Naive thymus-derived CD4-positive, alpha-beta T cell (primary cell): ENCODE data around the gene IL1A. TPM values are rescaled to one million over a fixed set of nuclear protein-coding genes. Genes with fewer than 3 reads are reported as not detected.
A peak's percentile ranks its signal among the peaks of the same experiment; 100 is the strongest.

Experiments
- ATAC-seq: fragments of 150-1000 bp; cut with Tn5 transposase; 2 replicates; pipeline ENCODE4 v1.10.0; 2021; ENCODE audit warnings: mild to moderate bottlenecking, moderate library complexity
- CTCF ChIA-PET: fragments of 350-600 bp; sonication (Branson Sonifier 250); formaldehyde crosslinking; loops from one replicate; lab custom pipeline; 2021; ENCODE audit warnings: antibody characterized with exemption; lab: Charles Lee
- POLR2A ChIA-PET: fragments of 350-600 bp; sonication (Branson Sonifier 250); formaldehyde crosslinking; loops from one replicate; lab custom pipeline; 2021; ENCODE audit warnings: antibody characterized with exemption, inconsistent platforms; lab: Charles Lee
- DNase-seq, 9 donors: peaks; one replicate each; pipeline versions ENCODE4 v3.0.0 to v3.0.0-alpha.2; 2020 to 2022; ENCODE audit warnings: mixed read lengths in 1 of 9
- H3K27ac ChIP-seq: one replicate; pipeline ENCODE4 v1.7.0; 2013; ENCODE audit warnings: mild to moderate bottlenecking, low read depth, low read length, moderate library complexity
- H3K27me3 ChIP-seq, 2 donors: one replicate each; pipeline ENCODE4 v1.7.0; 2013; ENCODE audit warnings: low read length in 2 of 2, mild to moderate bottlenecking in 2 of 2, moderate library complexity in 2 of 2; ENCODE audit not compliant: control insufficient read depth in 2 of 2, insufficient read depth in 2 of 2
- H3K36me3 ChIP-seq, 3 experiments: 1 replicate in 2 of 3; 2 replicates in 1 of 3; pipeline ENCODE4 v1.7.0; 2013; ENCODE audit warnings: low read length in 3 of 3, mild to moderate bottlenecking in 3 of 3, moderate library complexity in 1 of 3; ENCODE audit not compliant: insufficient read depth in 3 of 3, control insufficient read depth in 2 of 3
- H3K4me1 ChIP-seq, 2 donors: one replicate each; pipeline ENCODE4 v1.7.0; 2013; ENCODE audit warnings: low read length in 2 of 2, mild to moderate bottlenecking in 2 of 2, moderate library complexity in 1 of 2; ENCODE audit not compliant: control insufficient read depth in 2 of 2, insufficient read depth in 2 of 2
- H3K4me3 ChIP-seq: 2 replicates; pipeline ENCODE4 v1.7.0; 2013; ENCODE audit warnings: mild to moderate bottlenecking, low read length
- H3K9me3 ChIP-seq, 3 experiments: 1 replicate in 2 of 3; 2 replicates in 1 of 3; pipeline ENCODE4 v1.7.0; 2013; ENCODE audit warnings: low read length in 3 of 3; ENCODE audit not compliant: control insufficient read depth in 2 of 3
- H3K27ac Mint-ChIP-seq, 9 donors: one replicate each; pipeline ENCODE4 v1.8.0; 2020 to 2022; ENCODE audit warnings: mixed read lengths in 9 of 9, mild to moderate bottlenecking in 8 of 9, moderate library complexity in 5 of 9, inconsistent platforms in 2 of 9
- H3K27me3 Mint-ChIP-seq, 5 donors: one replicate each; pipeline ENCODE4 v1.8.0; 2021 to 2022; ENCODE audit warnings: mixed read lengths in 5 of 5, mild to moderate bottlenecking in 1 of 5
- H3K36me3 Mint-ChIP-seq, 5 donors: one replicate each; pipeline ENCODE4 v1.8.0; 2020 to 2022; ENCODE audit warnings: mixed read lengths in 5 of 5, mild to moderate bottlenecking in 3 of 5, inconsistent platforms in 1 of 5
- H3K4me1 Mint-ChIP-seq, 7 donors: one replicate each; pipeline ENCODE4 v1.8.0; 2020 to 2022; ENCODE audit warnings: mixed read lengths in 7 of 7, mild to moderate bottlenecking in 3 of 7, inconsistent platforms in 1 of 7
- H3K4me3 Mint-ChIP-seq, 10 donors: one replicate each; pipeline ENCODE4 v1.8.0; 2020 to 2022; ENCODE audit warnings: mild to moderate bottlenecking in 10 of 10, mixed read lengths in 10 of 10, moderate library complexity in 6 of 10, inconsistent platforms in 2 of 10
- H3K9me3 Mint-ChIP-seq, 11 donors: one replicate each; pipeline ENCODE4 v1.8.0; 2020 to 2022; ENCODE audit warnings: mixed read lengths in 11 of 11, mild to moderate bottlenecking in 4 of 11, inconsistent platforms in 1 of 11, moderate library complexity in 1 of 11
- intact Hi-C, 2 donors: fragments of 100-400 bp; cut with micrococcal nuclease; formaldehyde crosslinking; loops; one replicate each; pipeline ENCODE4 v1.15.1; 2023
- polyA plus RNA-seq, 2 donors: library from polyadenylated mRNA; unstranded; fragments of 300-500 nt; fragmentation: Illumina TruSeq; gene quantifications; one replicate each; pipeline ENCODE4 v1.2.3, GENCODE V29; 2021
- total RNA-seq, 6 experiments: library from RNA in 5 of 6; stranded (reverse) in 5 of 6; gene quantifications; 1 replicate in 5 of 6; 2 replicates in 1 of 6; pipeline ENCODE4 v1.2.3 and lab custom pipeline; 2021 to 2026

Gene IL1A
- total and polyA plus RNA-seq, 7 experiments from 2014 or later: 0.22 to 4.3 (median 1.0) TPM; not detected in 3

DNA sequence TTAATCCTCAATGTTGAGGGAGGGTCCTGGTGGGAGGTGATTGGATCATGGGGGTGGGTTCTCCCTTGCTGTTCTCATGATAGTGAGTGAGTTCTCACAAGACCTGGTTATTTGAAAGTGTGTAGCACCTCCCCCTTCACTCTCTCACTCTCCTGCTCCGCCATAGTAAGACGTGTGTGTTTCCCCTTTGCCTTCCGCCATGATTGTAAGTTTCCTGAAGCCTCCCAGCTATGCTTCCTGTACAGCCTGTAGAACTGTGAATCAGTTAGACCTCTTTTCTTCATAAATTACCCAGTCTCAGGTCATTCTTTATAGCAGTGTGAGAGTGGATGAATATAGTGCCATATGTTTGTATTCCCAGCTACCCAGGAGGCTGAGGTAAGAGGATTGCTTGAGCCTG lies 42.7 kb upstream of the IL1A start:
- intact Hi-C loops: loop anchor here in 1 of 2 donors (10.0 kb wide), 1 partner anchor 58 kb away; no protein-coding TSS in a partner anchor
- Histone ChIP-seq H3K4me1 (no peaks in the 10 kb centered on the region), H3K4me3 (no peak overlapping the region), H3K27ac (no peak overlapping the region), H3K27me3 (no peaks in the 10 kb centered on the region), H3K36me3 (no peaks in the 10 kb centered on the region), H3K9me3 (no peaks in the 10 kb centered on the region)
- Mint-ChIP-seq H3K27ac (no peak overlapping the region), H3K27me3 (peaks cover 0 to 17% (median 5%) of the 10 kb centered on the region in 5 donors), H3K4me3 (no peak overlapping the region), H3K4me1 (peaks cover 7 to 12% (median 9%) of the 10 kb centered on the region in 7 donors), H3K9me3 (peaks cover 0 to 4% (median 0%) of the 10 kb centered on the region in 11 donors), H3K36me3 (peaks cover 0 to 10% (median 0%) of the 10 kb centered on the region in 5 donors)
- CTCF ChIA-PET: no interaction called here
- ATAC-seq: no peak
- POLR2A ChIA-PET: no interaction called here
- no peak for DNase-seq

DNA sequence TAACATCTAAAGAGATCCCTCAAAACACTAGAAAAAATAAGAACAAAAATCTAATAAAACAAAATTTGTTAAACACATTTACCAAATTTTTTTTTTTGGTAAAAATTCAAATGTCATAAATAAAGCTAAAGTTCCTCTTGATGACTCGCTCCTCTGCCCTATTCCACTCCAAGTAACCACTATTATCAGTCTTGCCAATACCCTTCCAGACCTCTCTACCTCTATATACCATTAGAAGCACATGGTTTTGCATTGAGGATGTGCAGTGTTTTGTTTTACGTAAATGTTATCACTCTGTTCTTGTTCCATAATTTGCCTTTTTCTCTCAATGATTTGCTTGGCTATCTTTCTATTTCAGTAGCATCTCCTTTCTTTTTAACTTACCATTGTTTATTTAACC lies 41.4 kb upstream of the IL1A start:
- no peaks in the 10 kb centered on the region for H3K9me3 ChIP-seq
- no peaks in the 10 kb centered on the region for H3K36me3 ChIP-seq
- peaks cover 5 to 18% (median 13%) of the 10 kb centered on the region in 7 donors for H3K4me1 Mint-ChIP-seq
- no peak overlapping the region for H3K4me3 ChIP-seq
- H3K36me3 Mint-ChIP-seq: peaks cover 0 to 6% (median 0%) of the 10 kb centered on the region in 5 donors
- peaks cover 0 to 12% (median 0%) of the 10 kb centered on the region in 5 donors for H3K27me3 Mint-ChIP-seq
- H3K27ac Mint-ChIP-seq: no peak overlapping the region
- DNase-seq: no peak
- no peak overlapping the region for H3K4me3 Mint-ChIP-seq
- H3K27ac ChIP-seq: no peak overlapping the region
- H3K4me1 ChIP-seq: no peaks in the 10 kb centered on the region
- H3K27me3 ChIP-seq: no peaks in the 10 kb centered on the region
- ChIA-PET POLR2A (no interaction called here), CTCF (interaction anchor here (0.6 kb wide), 1 partner anchor 77 kb away, joined by 3 read pairs; no protein-coding TSS in a partner anchor)
- intact Hi-C loops: loop anchor here in 1 of 2 donors (10.0 kb wide), 1 partner anchor 59 kb away; no protein-coding TSS in a partner anchor
- ATAC-seq: no peak
- peaks cover 0 to 4% (median 0%) of the 10 kb centered on the region in 11 donors for H3K9me3 Mint-ChIP-seq

DNA sequence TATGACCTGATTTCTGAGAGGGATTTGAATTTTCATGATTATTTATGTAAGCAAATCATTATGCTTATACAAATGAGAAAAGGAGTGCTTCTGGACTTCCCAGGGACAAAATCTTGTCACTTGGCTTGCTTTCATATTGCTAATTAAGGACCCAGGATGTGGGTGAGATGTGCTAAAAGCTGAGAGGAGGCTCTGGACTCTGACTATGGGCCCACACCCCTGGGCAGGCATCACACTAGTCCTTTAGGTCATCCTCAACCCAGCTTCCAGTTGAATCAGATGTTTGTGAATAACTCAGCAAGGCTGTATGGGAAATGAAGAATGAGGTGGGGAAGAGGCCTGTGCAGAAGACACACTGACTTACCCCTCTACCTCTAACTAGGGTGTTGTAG lies 40.4 kb upstream of the IL1A start:
- H3K9me3 Mint-ChIP-seq: peaks cover 0 to 4% (median 0%) of the 10 kb centered on the region in 11 donors
- peaks cover 0 to 6% (median 0%) of the 10 kb centered on the region in 5 donors for H3K36me3 Mint-ChIP-seq
- Histone ChIP-seq H3K36me3 (no peaks in the 10 kb centered on the region), H3K4me3 (no peak overlapping the region), H3K27me3 (no peaks in the 10 kb centered on the region), H3K9me3 (no peaks in the 10 kb centered on the region), H3K27ac (no peak overlapping the region), H3K4me1 (no peaks in the 10 kb centered on the region)
- intact Hi-C loops: loop anchor here in 1 of 2 donors (10.0 kb wide), 1 partner anchor 60 kb away; no protein-coding TSS in a partner anchor
- no peak overlapping the region for H3K27ac Mint-ChIP-seq
- ChIA-PET CTCF (no interaction called here), POLR2A (no interaction called here)
- no peak for DNase-seq
- peaks cover 0 to 5% (median 0%) of the 10 kb centered on the region in 5 donors for H3K27me3 Mint-ChIP-seq
- no peak for ATAC-seq
- H3K4me1 Mint-ChIP-seq: peaks cover 5 to 26% (median 13%) of the 10 kb centered on the region in 7 donors
- H3K4me3 Mint-ChIP-seq: no peak overlapping the region

DNA sequence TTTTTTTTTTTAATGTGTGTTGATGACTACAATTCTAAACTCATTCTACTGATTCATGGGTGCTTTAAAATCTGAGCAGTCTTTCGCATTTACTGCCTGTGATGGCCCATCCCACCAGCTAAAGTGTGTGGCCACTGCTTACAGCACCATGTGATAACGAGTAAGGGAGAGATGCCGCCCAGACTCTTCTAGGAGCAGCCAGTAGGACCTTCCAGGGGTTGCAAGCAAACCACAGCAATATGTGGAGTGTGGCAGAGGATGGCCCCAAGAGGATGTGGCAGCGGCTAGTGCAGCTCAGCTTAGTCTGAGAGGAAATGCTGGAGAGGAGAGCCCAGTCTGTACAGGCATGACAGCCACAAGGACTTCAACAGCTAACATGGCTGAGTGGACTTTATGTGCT lies 37.4 kb upstream of the IL1A start:
- Histone ChIP-seq H3K9me3 (no peaks in the 10 kb centered on the region), H3K4me1 (no peaks in the 10 kb centered on the region), H3K27ac (no peak overlapping the region), H3K4me3 (no peak overlapping the region), H3K27me3 (no peaks in the 10 kb centered on the region), H3K36me3 (no peaks in the 10 kb centered on the region)
- peaks cover 0 to 3% (median 0%) of the 10 kb centered on the region in 5 donors for H3K36me3 Mint-ChIP-seq
- ChIA-PET POLR2A (no interaction called here), CTCF (no interaction called here)
- peaks cover 0 to 1% (median 0%) of the 10 kb centered on the region in 11 donors for H3K9me3 Mint-ChIP-seq
- peak overlapping the region in 1 of 9 donors; percentile 82 for H3K27ac Mint-ChIP-seq
- H3K4me3 Mint-ChIP-seq: peak overlapping the region in 1 of 10 donors; percentile 54
- peaks cover 5 to 26% (median 13%) of the 10 kb centered on the region in 7 donors for H3K4me1 Mint-ChIP-seq
- H3K27me3 Mint-ChIP-seq: no peaks in the 10 kb centered on the region
- peak in 1 of 9 donors; percentile 33 for DNase-seq
- ATAC-seq: peak; percentile 26
- intact Hi-C loops: loop anchor here in 1 of 2 donors (10.0 kb wide), 1 partner anchor 63 kb away; no protein-coding TSS in a partner anchor

DNA sequence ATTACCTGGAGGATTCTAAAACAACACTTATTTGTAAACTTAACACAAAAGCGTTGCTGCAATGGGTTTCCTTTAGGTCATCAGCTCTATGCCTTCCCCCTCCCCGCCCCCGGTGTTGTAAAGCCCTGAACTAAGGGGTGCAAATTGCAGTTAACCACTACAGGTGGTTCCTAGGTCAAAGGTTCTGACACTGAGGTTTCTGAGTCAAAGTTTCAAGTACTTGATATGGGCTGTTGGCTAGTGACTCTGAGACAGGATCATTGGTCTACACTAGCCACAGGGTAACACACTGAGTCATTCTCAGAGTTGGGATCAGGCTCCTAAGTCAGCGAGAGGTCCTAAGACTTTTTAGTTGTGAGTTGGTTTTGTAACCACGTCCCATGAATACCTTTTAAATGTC lies 36.8 kb upstream of the IL1A start:
- H3K27ac ChIP-seq: no peak overlapping the region
- Mint-ChIP-seq H3K27ac (peak overlapping the region in 1 of 9 donors; percentile 82), H3K9me3 (peaks cover 0 to 1% (median 0%) of the 10 kb centered on the region in 11 donors), H3K4me1 (peaks cover 5 to 26% (median 13%) of the 10 kb centered on the region in 7 donors), H3K36me3 (peaks cover 0 to 3% (median 0%) of the 10 kb centered on the region in 5 donors), H3K27me3 (no peaks in the 10 kb centered on the region), H3K4me3 (peak overlapping the region in 1 of 10 donors; percentile 66)
- H3K27me3 ChIP-seq: no peaks in the 10 kb centered on the region
- no peak for ATAC-seq
- no peaks in the 10 kb centered on the region for H3K9me3 ChIP-seq
- peak in 1 of 9 donors; percentile 60 for DNase-seq
- no peaks in the 10 kb centered on the region for H3K4me1 ChIP-seq
- H3K4me3 ChIP-seq: no peak overlapping the region
- intact Hi-C loops: loop anchor here in 1 of 2 donors (10.0 kb wide), 1 partner anchor 64 kb away; no protein-coding TSS in a partner anchor
- ChIA-PET CTCF (no interaction called here), POLR2A (no interaction called here)
- H3K36me3 ChIP-seq: no peaks in the 10 kb centered on the region

DNA sequence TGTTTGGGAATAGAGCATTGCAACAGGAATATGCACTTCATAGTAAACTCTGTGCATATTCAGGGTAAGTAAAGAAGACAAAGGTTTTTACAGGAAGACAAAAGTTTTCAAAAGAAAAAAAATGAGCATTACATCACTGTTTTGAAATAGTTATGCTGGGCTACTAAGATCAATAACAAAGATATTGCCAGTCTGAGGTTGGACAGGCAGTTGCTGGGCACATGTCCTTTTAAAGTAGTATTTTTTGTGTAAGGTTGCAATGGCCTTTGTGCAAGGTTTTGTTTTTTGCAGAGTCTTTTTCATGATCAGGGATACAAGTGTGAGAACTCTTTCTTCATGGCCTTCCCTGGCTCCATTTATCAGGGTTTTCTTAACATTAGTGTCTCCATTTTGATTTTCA lies 36.0 kb upstream of the IL1A start:
- POLR2A ChIA-PET: no interaction called here
- no peaks in the 10 kb centered on the region for H3K27me3 ChIP-seq
- H3K4me3 Mint-ChIP-seq: no peak overlapping the region
- H3K36me3 Mint-ChIP-seq: peaks cover 0 to 3% (median 0%) of the 10 kb centered on the region in 5 donors
- intact Hi-C loops: loop anchor here in 1 of 2 donors (10.0 kb wide), 1 partner anchor 64 kb away; no protein-coding TSS in a partner anchor
- ATAC-seq (no peak), DNase-seq (no peak)
- H3K9me3 ChIP-seq: no peaks in the 10 kb centered on the region
- H3K27me3 Mint-ChIP-seq: no peaks in the 10 kb centered on the region
- H3K27ac ChIP-seq: no peak overlapping the region
- H3K9me3 Mint-ChIP-seq: peaks cover 0 to 1% (median 0%) of the 10 kb centered on the region in 11 donors
- H3K36me3 ChIP-seq: no peaks in the 10 kb centered on the region
- H3K4me1 ChIP-seq: no peaks in the 10 kb centered on the region
- H3K4me1 Mint-ChIP-seq: peaks cover 5 to 26% (median 13%) of the 10 kb centered on the region in 7 donors
- CTCF ChIA-PET: no interaction called here
- H3K27ac Mint-ChIP-seq: peak overlapping the region in 1 of 9 donors; percentile 14
- no peak overlapping the region for H3K4me3 ChIP-seq
